GM21447 (cell line): Measurements from ENCODE around the gene PTPRS.

ENCODE experiments used
- ATAC-seq: cut with Tn5 transposase; IDR thresholded peaks from one replicate; pipeline ENCODE4 v1.9.1; 2021; ENCODE audit not compliant: unreplicated experiment

Gene PTPRS

GRCh38 chr19:5355693-5356092 is 15.1 kb upstream of the PTPRS start:
- ATAC-seq, result no peak

- ATAC-seq, result no peak
Measured at GRCh38 chr19:5355076-5355475, 14.5 kb upstream of the PTPRS start.

- no peak for ATAC-seq
Measured at GRCh38 chr19:5354403-5354802, 13.8 kb upstream of the PTPRS start.

GRCh38 chr19:5352229-5352763 is 11.7 kb upstream of the PTPRS start:
- ATAC-seq, result no peak

GRCh38 chr19:5351731-5352228 is 11.2 kb upstream of the PTPRS start:
- ATAC-seq, result no peak

GRCh38 chr19:5349041-5349440 is 8.4 kb upstream of the PTPRS start:
- ATAC-seq, result no peak

- no peak for ATAC-seq
Measured at GRCh38 chr19:5345895-5346386, 5.3 kb upstream of the PTPRS start.

GRCh38 chr19:5343848-5344247 is 3.2 kb upstream of the PTPRS start:
- no peak for ATAC-seq

- no peak for ATAC-seq
Measured at GRCh38 chr19:5342573-5343201, 2.1 kb upstream of the PTPRS start.

- ATAC-seq, result no peak
Measured at GRCh38 chr19:5341981-5342380, 1.4 kb upstream of the PTPRS start.

- no peak for ATAC-seq
Measured at GRCh38 chr19:5341448-5341820, 822 bp upstream of the PTPRS start.

GRCh38 chr19:5339950-5340636 is 519 bp downstream of the PTPRS start:
- ATAC-seq, result no peak

- ATAC-seq, result no peak
Measured at GRCh38 chr19:5339198-5339949, 1.2 kb downstream of the PTPRS start.

- ATAC-seq, result no peak
Measured at GRCh38 chr19:5338656-5339197, 1.9 kb downstream of the PTPRS start.

GRCh38 chr19:5337708-5338655 is 2.6 kb downstream of the PTPRS start:
- no peak for ATAC-seq

GRCh38 chr19:5337126-5337525 is 3.5 kb downstream of the PTPRS start:
- ATAC-seq, result no peak

- ATAC-seq, result no peak
Measured at GRCh38 chr19:5336195-5336965, 4.2 kb downstream of the PTPRS start.

- ATAC-seq, result no peak
Measured at GRCh38 chr19:5335593-5335992, 5.0 kb downstream of the PTPRS start.

- no peak for ATAC-seq
Measured at GRCh38 chr19:5334824-5335500, 5.7 kb downstream of the PTPRS start.
